MM.1S (cell line): ENCODE results near the gene SFMBT2.

Experiments
- DNase-seq: peaks from one replicate; pipeline ENCODE4 v3.0.0-alpha.2; 2015
- H2AFZ ChIP-seq: fragments of 300-600 bp; sonication (generic); 2 replicates; pipeline ENCODE4 v1.6.0; 2016; ENCODE audit warnings: antibody characterized with exemption, low read length
- H3F3A ChIP-seq: fragments of 300-600 bp; sonication (generic); 2 replicates; pipeline ENCODE4 v1.6.1; 2016; ENCODE audit warnings: mild to moderate bottlenecking, antibody characterized with exemption, low read length, moderate library complexity, mixed read lengths; ENCODE audit not compliant: insufficient read depth
- H3K27ac ChIP-seq: fragments of 300-600 bp; sonication (generic); 2 replicates; pipeline ENCODE4 v1.5.1; 2016; ENCODE audit warnings: mild to moderate bottlenecking, low read length
- H3K27me3 ChIP-seq: fragments of 300-600 bp; sonication (generic); replicated peaks from 2 replicates; pipeline ENCODE4 v1.6.0; 2016; ENCODE audit warnings: low read length; ENCODE audit not compliant: insufficient read depth
- H3K36me3 ChIP-seq: fragments of 300-600 bp; sonication (generic); replicated peaks from 2 replicates; pipeline ENCODE4 v1.6.1; 2016; ENCODE audit warnings: mild to moderate bottlenecking, low read length, mixed read lengths; ENCODE audit not compliant: insufficient read depth
- H3K4me1 ChIP-seq: fragments of 300-600 bp; sonication (generic); 2 replicates; pipeline ENCODE4 v1.6.1; 2016; ENCODE audit warnings: low read length, mixed read lengths
- H3K4me2 ChIP-seq: fragments of 300-600 bp; sonication (generic); 2 replicates; pipeline ENCODE4 v1.6.0; 2016; ENCODE audit warnings: low read depth, low read length
- H3K4me3 ChIP-seq: fragments of 300-600 bp; sonication (generic); 2 replicates; pipeline ENCODE4 v1.5.1; 2016; ENCODE audit warnings: low read length, mixed read lengths
- H3K79me2 ChIP-seq: fragments of 300-600 bp; sonication (generic); 2 replicates; pipeline ENCODE4 v1.6.1; 2016; ENCODE audit warnings: mixed run types, low read length, mixed read lengths
- H3K9ac ChIP-seq: fragments of 300-600 bp; sonication (generic); 2 replicates; pipeline ENCODE4 v1.6.1; 2016; ENCODE audit warnings: low read length, mixed read lengths
- H3K9me2 ChIP-seq: fragments of 300-600 bp; sonication (generic); replicated peaks from 2 replicates; pipeline ENCODE4 v1.6.1; 2016; ENCODE audit warnings: mild to moderate bottlenecking, low read length, mixed read lengths; ENCODE audit not compliant: insufficient read depth
- H3K9me3 ChIP-seq: fragments of 300-600 bp; sonication (generic); replicated peaks from 2 replicates; pipeline ENCODE4 v1.6.1; 2016; ENCODE audit warnings: mild to moderate bottlenecking, low read length, mixed read lengths; ENCODE audit not compliant: insufficient read depth
- H4K20me1 ChIP-seq: fragments of 300-600 bp; sonication (generic); 2 replicates; pipeline ENCODE4 v1.6.1; 2016; ENCODE audit warnings: mild to moderate bottlenecking, low read length, moderate library complexity, mixed read lengths; ENCODE audit not compliant: insufficient read depth
- CTCF ChIP-seq: fragments of 300-600 bp; sonication (generic); IDR thresholded peaks from 2 replicates; pipeline ENCODE4 v1.5.1; 2016; ENCODE audit warnings: antibody characterized with exemption, low read length, mixed read lengths
- EZH2 ChIP-seq: fragments of 300-600 bp; sonication (generic); optimal IDR thresholded peaks from 2 replicates; pipeline ENCODE3; 2017; ENCODE audit warnings: low read depth, mild to moderate bottlenecking, antibody characterized with exemption, low read length, mixed read lengths
- EZH2phosphoT487 ChIP-seq: fragments of 300-600 bp; sonication (generic); IDR thresholded peaks from 2 replicates; pipeline ENCODE4 v1.6.1; 2018; ENCODE audit warnings: antibody characterized with exemption, low read length

The SFMBT2 gene

GRCh38 chr10:7243139-7243538 is 167.7 kb downstream of the SFMBT2 start:
- Histone ChIP-seq H3K27me3 (no peaks in the 10 kb centered on the region), H3K9me2 (no peaks in the 10 kb centered on the region), H4K20me1 (peaks cover 5% of the 10 kb centered on the region), H3K27ac (no peak overlapping the region), H2AFZ (no peak overlapping the region), H3F3A (peaks cover 14% of the 10 kb centered on the region), H3K9ac (no peak overlapping the region), H3K4me2 (no peak overlapping the region), H3K36me3 (peaks cover 15% of the 10 kb centered on the region; the same call in 1 of the 2 replicates), H3K79me2 (peaks cover 49% of the 10 kb centered on the region), H3K4me3 (no peak overlapping the region), H3K4me1 (peaks cover 44% of the 10 kb centered on the region), H3K9me3 (no peaks in the 10 kb centered on the region)
- no peak for DNase-seq
- TF ChIP-seq CTCF (no peak), EZH2phosphoT487 (no peak), EZH2 (no peak)

DNA sequence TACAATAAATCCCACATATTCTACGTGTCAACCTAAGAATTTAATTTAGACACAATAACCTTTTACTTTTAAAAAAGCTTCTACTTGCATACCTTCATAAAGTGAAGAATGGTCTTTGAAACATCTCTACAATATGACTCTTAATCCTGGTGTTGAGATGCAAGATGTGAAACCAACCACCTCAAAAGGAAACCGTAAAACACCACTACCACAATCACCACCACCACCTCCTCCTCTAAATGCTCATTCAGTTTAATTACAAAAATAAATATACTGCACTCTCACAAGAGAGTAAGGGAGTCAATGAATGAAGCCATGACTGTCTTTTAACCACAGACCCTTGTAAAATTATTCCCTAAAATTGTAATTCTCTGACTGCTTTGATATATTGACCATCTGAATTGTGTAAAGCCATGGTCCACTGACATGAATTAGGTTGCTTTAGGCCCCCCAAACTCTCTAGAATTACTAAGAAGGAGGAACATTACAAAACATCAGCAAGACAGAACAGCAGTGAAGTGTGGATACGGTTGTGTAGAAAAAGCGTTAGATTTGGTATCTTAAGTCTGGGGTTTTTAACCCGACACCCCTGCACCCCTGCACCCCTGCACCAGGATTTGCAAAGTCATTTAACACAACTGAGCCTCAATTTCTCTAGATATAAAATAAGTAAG is 171.4 kb downstream of the SFMBT2 start:
- Histone ChIP-seq H3K9me2 (no peaks in the 10 kb centered on the region), H4K20me1 (peaks cover 5% of the 10 kb centered on the region), H3K4me2 (no peak overlapping the region), H3K27me3 (no peaks in the 10 kb centered on the region), H3K4me1 (peaks cover 39% of the 10 kb centered on the region), H3F3A (peaks cover 11% of the 10 kb centered on the region), H3K9ac (no peak overlapping the region), H2AFZ (no peak overlapping the region), H3K9me3 (no peaks in the 10 kb centered on the region), H3K79me2 (peaks cover 75% of the 10 kb centered on the region), H3K4me3 (no peak overlapping the region), H3K27ac (no peak overlapping the region; the same call in 1 of the 2 replicates), H3K36me3 (peaks cover 15% of the 10 kb centered on the region; the same call in 1 of the 2 replicates)
- no peak for TF ChIP-seq EZH2
- no peak for TF ChIP-seq CTCF
- DNase-seq: peak; percentile 39

- TF ChIP-seq EZH2phosphoT487 (no peak), CTCF (no peak), EZH2 (no peak)
- Histone ChIP-seq H4K20me1 (no peaks in the 10 kb centered on the region), H3K4me2 (no peak overlapping the region), H3K79me2 (peaks cover 68% of the 10 kb centered on the region), H3F3A (peaks cover 13% of the 10 kb centered on the region), H3K9me3 (no peaks in the 10 kb centered on the region), H3K27ac (no peak overlapping the region), H3K4me1 (peaks cover 35% of the 10 kb centered on the region), H3K4me3 (no peak overlapping the region), H3K9ac (no peak overlapping the region), H3K27me3 (no peaks in the 10 kb centered on the region), H2AFZ (no peak overlapping the region), H3K9me2 (no peaks in the 10 kb centered on the region), H3K36me3 (peaks cover 4% of the 10 kb centered on the region; the same call in 1 of the 2 replicates)
- DNase-seq: no peak
Measured at GRCh38 chr10:7235376-7235775, 175.5 kb downstream of the SFMBT2 start.
